ENCODE data around the gene CDC7.
"Not testable (repeated sequence)": the region's sequence is repeated elsewhere in the genome, so short reads cannot be mapped to it uniquely, and the experiment has no call there.

CDC7 gene

DNA sequence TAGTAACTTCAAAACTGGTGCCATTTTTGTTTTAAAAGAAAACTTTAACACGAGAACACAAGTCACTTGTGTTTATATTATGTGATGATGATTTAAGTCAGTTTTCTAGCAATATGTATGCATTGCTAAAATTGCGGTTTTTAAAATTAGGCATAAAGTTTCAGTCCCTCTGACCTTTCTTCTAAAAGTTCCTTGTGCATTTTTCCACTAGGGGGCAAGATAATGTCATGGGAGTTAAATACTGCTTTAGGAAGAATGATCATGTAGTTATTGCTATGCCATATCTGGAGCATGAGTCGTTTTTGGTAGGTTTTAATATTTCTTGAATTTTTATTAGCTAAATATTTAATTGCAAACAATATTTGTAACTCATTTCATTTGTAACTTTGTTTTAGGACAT is 10.7 kb downstream of the CDC7 start:
- no peak for DNase-seq (ENCODE audit: low read depth)

DNA sequence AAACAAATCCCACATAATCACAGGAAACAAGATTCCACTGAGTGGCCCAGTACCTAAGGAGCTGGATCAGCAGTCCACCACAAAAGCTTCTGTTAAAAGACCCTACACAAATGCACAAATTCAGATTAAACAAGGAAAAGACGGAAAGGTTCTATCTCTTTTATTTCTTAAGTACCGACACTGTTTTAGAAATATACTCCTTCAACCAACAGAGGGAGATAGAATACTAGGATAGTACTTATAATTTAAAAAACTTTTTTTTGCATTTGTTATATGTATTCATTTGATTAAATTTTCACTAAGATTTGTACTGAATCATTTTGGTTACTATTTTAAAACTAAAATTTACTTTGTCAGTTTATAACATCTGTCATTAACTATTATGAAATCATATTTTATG is 12.5 kb downstream of the CDC7 start:
- no peak for DNase-seq (ENCODE audit: low read depth)

DNA sequence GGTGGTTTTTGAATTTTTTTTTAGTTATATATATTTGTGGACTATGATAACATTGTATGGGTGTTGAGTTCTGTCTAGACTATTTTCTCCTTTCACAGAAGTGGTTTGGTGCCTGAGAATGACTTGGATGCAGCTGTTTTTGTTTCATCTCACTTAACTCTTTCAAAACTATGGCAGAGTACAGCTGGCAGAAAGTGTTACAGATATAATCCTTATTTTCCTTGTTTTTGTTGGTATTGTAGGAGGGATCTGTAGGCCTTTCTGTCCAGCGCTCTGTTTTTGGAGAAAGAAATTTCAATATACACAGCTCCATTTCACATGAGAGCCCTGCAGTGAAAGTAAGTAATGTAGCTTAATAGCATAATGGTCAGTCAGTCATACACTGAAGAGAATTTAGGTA is 13.1 kb downstream of the CDC7 start:
- no peak for DNase-seq (ENCODE audit: low read depth)

DNA sequence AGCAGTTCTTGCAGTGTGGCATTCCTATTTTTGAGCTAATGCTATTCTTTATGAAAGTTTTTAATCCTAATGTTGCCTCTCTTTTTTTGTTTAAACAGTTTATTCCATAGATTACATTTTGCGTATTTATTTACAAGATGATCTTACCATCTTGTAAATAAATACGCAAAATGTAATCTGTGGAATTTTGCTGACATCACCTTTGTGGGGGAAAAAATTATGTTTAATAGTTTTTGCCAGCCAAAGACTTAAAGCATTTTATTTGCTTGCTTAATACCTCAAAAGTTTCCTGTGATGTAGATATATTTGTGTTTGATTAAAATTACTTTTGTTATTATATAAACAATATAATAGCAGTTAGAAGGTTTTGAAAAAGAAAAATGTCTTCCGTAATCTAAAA is 15.3 kb downstream of the CDC7 start:
- no peak for DNase-seq (ENCODE audit: low read depth)

DNA sequence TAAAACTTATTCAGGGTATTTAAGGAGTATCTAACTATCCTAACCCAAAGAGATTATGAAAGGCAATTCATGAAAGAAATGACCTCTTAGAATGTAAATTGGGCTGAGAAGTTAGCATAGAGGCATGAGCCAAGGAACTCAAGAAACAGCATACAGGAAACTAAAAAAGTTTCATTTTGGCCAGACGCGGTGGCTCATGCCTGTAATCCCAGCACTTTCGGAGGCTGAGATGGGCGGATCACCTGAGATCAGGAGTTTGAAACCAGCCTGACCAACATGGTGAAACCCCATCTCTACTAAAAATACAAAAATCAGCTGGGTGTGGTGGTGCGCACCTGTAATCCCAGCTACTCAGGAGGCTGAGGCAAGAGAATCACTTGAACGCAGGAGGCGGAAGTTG is 16.0 kb downstream of the CDC7 start:
- DNase-seq (ENCODE audit: low read depth): not testable (repeated sequence)

DNA sequence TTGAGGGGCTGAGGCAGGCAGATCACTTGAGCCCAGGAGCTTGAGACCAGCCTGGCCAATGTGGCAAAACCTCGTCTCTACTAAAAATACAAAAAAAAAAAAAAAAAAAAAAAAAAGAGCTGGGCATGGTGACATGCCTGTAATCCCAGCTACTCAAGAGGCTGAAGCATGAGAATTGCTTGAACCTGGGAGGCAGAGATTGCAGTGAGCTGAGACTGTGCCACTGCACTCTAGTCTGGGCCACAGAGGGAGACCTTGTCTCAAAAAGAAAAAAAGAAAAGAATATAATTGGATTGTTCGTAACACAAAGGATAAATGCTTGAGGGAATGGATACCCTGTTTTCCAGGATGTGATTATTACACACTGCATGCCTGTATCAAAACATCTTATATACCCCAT is 18.5 kb downstream of the CDC7 start:
- DNase-seq (ENCODE audit: low read depth): not testable (repeated sequence)

DNA sequence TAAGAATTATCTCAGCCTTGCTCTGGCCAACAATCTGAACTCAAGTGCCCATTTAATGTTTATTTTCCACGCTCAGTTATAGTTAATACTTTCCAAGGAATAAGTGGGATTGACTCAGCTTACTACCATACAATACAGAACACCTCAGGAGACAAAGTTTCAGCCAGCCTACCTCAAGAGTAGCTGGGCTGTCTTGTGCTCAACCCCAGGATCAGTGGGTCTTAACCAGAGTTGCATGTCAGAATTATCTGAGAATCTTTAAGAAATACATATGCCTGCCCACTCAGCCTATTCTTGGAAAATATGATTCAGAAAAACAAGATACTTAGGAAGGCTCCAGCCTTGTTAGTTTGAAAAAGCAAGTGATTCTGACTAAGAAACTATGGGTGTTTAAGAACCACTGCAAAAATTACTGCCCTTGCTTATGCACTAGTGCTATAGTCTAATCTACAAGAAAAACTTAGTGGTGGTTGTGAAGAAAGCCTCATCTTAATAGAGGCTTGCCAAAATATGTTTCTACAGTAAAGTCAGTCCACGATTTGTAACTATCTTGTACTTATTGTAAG is 20.4 kb downstream of the CDC7 start:
- DNase-seq (ENCODE audit: low read depth): no peak

DNA sequence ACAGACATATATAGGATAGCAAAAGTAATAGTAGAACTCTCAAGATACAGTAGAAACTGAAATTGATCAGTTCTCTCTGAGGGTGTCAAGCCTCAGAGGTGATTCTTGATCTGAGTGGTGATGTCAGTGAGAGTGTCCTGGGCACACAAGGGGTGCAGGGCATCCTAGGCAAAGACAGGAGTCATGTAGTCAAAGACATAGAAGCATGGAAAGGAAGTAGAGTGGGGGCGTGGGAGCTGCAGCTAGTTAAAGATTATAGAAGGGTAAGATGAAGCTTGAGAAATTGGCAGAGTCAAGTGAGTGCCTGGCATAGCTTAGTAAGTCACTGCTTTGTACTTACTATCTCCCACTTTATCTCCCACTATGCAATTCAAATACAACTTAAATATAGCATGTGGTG is 22.8 kb downstream of the CDC7 start:
- no peak for DNase-seq (ENCODE audit: low read depth)

DNA sequence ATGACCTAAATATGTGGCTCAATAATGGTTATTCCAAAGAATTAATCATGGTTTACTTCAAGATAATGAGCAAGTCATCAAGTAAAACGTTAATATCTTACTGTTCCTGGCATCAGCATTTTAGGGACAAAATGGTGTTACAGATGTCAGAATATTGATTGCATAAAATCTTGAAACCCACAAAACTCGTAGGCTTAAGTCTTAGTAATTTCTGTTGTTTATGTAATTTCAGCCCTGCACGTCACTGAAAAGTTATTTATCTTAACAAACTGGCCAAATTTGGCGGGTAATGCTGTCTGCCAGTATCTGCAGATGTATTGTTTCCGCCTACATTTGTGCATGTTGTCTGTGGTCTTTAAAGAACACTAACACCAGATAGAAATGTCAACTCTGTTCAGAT is 25.8 kb downstream of the CDC7 start:
- no peak for DNase-seq (ENCODE audit: low read depth)

DNA sequence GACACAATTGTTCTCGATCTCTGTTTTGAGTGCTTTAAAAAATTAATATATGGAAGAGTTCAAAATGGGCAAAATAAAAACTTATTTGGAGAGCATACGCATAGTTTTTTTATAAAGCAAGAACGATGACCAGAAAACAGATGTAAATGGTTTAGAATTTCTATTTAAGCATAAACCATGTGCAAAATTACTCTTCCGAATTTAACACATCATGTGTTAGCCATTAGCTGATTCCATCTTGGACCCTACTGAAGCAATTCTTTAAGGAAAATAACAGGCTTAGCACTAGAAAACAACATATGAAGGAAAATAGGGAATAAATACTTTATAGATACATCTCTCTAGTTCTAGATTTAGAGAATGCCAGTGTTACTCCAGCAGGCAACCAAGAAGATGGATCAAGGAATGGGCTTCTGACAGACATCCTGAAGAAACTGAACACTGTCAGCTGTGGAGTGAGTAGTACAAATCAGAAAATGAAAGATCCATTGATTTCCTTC is 26.7 kb downstream of the CDC7 start:
- DNase-seq (ENCODE audit: low read depth): no peak

DNA sequence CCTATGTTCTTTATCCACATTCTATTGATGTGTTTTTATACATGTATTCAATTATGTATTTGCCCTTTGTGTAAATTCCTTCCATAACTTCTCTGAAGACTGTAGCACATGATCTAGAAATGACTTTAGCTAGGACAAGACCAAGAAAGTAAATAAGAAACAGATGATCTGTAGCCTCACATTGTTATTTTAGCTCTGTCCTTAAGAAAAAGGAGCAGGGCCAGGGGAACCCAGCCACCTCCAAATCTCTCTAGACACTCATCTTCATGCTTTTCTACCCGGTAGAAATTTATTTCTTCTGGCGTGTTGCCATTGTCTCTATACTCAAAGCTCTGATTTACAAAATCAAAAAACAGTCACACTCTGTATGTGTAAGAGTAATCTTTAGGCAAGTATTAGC is 27.1 kb downstream of the CDC7 start:
- no peak for DNase-seq (ENCODE audit: low read depth)

DNA sequence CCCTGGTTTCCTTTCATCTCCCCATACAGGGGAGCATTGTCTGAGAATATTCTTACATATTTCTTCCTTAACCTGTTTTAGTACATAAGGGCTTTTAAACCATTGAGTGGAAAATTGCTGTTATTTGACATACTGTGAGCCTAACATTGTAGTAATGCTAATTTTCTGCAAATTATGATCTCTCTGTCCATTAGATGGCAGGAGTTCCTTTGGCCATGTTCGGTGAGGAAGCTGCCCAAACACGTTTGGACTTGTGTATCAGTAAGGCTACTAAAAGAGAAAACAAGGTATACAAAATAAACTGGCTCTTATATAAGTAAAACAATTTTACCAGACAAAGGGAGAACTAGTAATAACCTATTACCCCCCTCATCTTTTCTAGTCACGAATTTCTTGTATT is 29.2 kb downstream of the CDC7 start:
- no peak for DNase-seq (ENCODE audit: low read depth)

DNA sequence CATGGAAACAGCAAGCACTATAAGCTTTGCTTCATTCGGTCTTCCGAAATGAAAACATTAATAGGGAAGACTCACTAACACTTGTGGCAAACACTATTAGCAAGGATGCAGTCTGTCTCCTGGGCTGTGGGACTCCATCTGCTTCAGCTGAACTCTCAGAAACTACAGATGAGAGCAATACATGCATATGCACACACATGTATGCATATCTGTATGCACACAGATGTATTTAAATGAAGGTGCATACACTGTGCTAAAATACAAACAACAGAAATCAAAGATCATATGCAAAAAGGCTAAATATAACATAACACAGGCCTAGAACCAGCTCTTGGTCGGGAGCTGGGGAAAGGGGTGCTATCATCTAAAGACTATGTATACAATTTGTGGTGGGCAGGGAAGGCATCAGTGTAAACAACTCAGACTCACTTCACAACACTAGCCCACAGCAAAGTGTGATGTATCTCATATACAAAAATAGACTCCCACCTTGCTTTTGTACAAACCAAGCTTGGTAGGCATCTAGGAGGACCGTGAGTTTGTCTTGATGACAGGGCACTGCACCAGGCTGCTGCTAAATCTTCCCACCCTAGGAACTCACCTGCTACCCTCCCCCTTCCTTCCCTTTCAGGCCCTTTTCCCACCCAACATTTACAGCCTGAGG is 32.8 kb downstream of the CDC7 start:
- no peak for DNase-seq (ENCODE audit: low read depth)

DNA sequence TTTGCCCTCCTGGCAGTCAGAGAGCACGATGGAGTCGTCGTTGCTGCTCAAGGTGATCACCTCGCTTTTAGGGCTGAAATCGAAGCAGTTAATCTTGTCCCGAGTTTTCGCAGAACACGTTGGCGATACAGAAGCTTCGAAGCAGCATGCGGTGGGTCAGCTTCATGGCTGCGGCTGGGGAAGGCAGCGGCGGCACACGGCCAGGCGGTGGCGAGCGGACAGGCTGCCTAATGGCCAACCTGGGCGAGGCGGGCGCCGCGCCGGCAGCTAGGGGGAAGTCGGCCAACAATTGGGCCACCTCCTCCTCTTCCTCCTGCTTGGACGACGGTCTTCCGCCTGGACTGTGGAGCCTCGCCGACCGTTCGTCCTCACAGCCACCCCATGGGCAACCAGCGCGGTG is 34.8 kb downstream of the CDC7 start:
- DNase-seq (ENCODE audit: low read depth): no peak

DNA sequence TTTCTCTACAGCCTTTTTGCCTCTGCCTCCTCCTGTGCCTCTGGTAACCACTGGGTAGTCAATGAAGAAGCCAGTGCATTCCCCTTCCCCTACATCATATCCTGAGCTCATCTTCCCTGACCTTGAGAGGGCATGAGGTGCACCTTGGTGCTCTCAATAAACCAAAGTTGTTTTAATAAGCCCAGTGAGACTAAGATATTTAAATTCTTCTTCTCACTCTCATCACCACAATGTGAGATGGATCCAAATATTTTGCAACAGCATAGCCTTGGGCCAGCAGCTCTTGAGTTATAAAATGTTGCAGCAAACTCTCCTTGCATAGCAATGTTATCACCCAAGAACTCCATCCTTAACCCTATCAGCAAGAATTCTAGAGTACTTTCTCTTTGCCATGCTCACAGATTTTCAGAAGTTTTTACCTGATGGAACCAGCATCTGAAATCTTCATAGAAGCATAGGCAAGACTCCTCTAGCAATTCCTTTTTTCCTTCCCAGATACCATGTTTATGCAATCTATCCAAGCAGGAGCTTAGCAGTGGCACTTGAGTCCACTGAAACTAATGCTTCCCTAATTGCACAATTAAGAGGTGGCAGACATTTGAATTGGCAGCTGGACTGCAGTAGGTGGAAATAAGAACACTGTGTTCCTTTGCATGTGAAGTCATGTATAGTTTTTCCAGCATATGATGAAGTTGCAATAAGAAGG is 36.8 kb downstream of the CDC7 start:
- DNase-seq (ENCODE audit: low read depth): no peak

DNA sequence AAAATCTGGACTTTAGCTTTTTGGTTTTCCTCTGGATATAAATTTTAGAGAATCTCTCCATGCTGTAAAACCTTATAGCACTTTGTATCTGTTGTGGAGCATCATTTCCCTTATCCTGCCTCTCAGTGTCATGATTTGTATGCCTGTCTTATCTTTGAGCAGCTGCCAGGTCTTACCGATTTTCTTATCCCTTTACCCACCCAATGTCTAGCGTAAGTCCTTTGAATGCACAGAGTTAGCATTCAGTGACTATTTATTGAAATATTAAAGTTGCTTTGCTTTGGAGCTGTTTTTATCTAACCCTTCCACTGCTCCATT is 37.3 kb downstream of the CDC7 start:
- DNase-seq (ENCODE audit: low read depth): no peak

DNA sequence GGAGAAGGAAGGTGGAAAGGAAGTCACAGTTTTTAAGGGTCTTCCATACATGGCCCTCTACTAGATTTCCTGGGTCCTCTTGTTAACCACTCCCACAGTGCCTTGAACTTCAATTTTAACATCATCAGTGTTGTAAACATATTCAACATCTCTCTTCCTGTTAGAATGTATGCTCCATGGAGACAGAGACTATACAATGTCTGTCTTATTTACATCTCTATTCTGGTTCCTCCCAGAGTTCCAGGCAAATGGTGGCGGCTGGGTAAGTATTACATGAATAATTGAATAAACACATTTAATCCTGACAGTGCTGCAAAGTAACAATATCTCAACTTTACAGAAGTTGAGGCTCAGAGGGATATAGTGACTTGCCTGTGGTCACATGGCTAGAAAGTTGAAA is 40.3 kb downstream of the CDC7 start:
- DNase-seq (ENCODE audit: low read depth): no peak

DNA sequence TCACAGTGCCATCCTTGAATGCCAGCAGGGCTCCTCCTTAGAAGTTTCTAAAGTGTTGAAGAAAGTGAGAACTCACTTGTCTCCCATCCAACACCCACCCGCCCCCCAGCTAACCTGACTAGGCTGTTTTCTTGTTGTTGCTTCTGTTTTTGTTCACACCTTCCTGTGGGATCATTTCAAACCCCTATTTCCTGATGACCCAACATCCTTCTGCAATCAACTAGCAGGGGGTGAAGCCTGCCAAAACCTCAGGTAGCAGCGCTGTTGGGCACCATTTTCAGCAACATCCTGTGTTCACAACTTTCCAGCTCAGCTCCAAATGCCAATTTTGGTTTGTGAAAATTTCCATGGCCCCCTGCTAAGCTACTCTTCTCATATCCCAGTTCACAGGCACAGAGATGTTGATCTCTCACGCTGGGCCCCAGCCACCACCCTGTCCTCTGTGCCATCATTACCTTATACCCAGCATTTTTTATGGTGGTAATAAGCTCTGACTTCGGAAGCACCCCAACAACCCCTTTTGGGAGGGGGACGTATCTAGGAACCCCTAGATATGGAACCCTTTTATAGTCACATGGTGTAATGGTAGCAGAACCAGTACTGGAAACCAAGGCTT is 41.4 kb downstream of the CDC7 start:
- DNase-seq (ENCODE audit: low read depth): no peak

DNA sequence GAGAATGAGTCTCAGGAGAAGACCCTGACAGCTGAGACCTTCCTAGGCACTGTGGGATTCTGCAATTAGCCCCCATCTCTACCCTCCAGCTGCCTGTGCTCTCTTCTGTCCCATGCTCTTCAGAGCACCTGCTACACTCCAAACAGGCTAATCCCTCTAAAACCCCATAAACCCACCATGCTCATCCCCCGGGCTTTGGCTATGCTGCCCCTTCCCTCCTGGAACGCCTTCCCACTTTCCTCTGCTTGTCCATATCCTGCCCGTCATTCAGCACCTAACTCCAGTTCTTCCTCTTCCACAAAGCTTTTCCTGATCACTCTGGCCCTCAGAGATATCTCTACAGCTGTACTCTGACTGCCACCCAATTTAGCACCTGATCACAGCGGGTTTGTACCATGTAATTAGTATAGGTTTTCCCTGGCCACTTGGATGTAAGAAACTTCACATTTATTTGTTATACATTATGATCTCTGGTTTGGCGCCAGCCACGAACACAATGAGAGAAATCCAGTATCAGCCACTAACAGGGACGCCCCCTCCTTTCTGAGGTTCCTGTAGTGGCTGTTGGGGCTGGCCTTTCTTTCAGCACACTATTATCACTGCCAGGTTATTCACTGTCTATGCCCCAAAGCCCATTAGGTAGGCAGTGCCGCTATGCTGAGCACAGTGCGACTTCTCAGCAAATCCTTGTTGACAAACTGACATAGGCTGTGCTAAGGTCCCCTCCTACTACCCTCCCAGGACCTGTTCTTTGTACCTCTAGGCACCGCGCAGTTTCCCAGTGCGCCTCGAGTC is 45.1 kb downstream of the CDC7 start:
- no peak for DNase-seq (ENCODE audit: low read depth)

DNA sequence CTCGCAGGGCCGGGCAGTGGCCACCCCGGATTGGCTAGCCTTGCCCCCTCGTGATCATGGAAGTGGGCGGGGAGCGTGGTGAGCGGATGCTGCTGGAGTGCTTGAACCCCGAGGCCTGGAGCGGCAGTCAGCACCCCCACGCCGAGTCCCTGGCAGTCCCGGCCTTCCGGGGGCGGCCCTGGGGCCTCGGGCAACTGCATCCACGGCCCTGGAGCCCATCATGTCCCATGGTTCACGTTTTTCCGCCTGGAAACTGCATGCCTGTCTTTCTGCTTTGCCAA is 45.6 kb downstream of the CDC7 start:
- DNase-seq (ENCODE audit: low read depth): no peak

DNA sequence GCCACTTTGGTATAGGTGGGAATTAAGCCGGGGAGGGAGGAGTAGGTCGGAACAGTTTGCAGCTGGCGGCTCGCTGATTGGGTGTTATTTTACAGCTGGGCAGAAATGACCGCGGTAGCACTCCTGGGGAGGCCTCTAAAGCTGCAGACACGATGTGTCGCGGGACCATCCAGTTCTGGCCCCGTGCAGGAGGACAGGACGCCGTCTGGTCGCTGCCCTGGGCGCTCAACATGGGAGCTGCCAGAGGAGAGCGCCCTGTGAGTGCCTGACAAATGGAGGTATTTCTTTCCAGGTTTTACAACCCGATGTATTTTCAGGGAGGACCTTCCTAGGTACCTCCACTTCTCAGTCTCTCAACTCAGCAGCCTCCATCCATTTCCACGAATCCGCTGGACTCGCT is 46.2 kb downstream of the CDC7 start:
- DNase-seq (ENCODE audit: low read depth): no peak

DNA sequence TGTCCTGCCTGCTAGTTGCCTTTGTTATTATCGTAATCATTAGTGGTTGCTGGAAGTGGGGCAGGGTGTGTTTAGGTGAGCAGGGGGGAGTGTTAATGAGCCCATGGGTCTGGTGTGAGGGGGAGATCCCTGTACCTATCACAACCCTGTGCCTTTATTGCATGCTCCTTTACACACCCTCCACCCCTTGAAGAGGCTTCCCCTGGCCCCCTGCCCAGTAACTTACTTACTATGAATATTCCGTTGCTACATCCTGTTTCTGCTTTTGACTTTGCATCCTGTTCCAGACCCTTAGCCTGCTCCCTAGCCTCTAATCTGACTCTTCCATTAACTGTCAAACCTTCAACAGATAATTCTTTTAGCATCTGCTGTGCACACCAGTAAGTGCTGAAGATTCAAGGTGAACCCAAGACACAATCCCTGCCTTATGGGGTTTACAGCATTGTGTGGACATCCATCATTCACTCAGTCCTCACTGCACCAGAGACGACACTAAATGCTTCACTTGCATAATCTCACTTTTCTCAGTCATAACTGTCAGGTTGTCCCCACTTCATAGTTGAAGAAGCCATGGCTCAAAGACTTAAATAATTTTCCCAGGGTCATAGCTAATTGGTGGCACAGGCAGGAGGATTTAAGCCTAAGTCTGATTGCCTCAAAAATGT is 47.9 kb downstream of the CDC7 start:
- DNase-seq (ENCODE audit: low read depth): no peak

Measured in stimulated activated CD4-positive, alpha-beta T cell treated with anti-CD3 and anti-CD28 coated beads, Interleukin-2, amount 100 ng/mL, for 4 hours (primary cell).